ENCODE measurements around the gene CFAP100.

The CFAP100 gene

DNA sequence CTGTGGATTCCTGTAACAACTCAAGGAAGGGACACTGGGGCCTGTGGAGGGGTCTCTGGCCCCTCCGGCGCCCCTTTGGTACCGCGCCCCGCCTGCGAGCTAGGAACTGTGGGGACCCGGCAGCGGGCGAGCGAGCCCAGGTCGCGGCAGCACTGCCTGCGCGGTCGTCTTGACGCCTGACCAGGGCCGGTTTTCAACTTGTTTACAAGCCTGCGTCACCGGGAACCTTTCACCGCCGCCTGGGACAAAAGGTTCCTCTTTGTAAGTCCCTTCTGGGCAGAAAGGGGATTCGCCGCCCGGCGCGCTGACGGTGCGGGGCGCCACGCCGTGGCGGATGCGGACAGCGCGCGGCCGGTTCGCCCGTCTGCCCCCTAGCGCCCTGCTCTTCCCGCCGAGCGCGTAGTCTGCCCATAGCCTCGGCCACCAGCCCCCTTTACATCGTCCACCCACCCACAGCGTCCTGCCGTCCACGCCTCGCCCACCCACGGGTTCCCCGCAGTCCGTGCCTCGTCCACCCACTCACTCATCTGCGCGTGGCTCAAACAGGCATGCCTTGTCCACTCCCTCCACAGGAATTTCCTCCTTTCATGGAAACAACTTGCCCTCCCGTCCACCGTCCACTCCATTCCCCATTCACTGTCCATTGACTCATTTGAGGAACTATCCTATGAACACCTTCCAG, 5.5 kb upstream of the CFAP100 start:
- Histone ChIP-seq H3K4me1 (ENCODE audit: low read length) (peaks cover 34% of the 10 kb centered on the region), H3K79me2 (ENCODE audit: low read length) (no peaks in the 10 kb centered on the region), H3K4me3 (ENCODE audit: low read length) (peak overlapping the region; percentile 56), H3K4me2 (ENCODE audit: low read depth, low read length) (peak overlapping the region; percentile 94), H3K27me3 (replicated peaks; ENCODE audit: insufficient read depth, low read length) (no peaks in the 10 kb centered on the region), H3F3A (ENCODE audit: insufficient read depth, low read length) (peaks cover 7% of the 10 kb centered on the region; the same call in 1 of the 2 replicates), H3K36me3 (replicated peaks; ENCODE audit: insufficient read depth, low read length) (no peaks in the 10 kb centered on the region), H3K27ac (ENCODE audit: low read length) (peak overlapping the region; percentile 31; the same call in 1 of the 2 replicates), H2AFZ (ENCODE audit: low read length) (peak overlapping the region; percentile 87), H3K9me2 (replicated peaks; ENCODE audit: insufficient read depth, low read length) (no peaks in the 10 kb centered on the region), H4K20me1 (ENCODE audit: insufficient read depth, low read length) (no peaks in the 10 kb centered on the region), H3K9me3 (replicated peaks; ENCODE audit: insufficient read depth, low read length) (no peaks in the 10 kb centered on the region), H3K9ac (ENCODE audit: low read length) (peak overlapping the region; percentile 68)
- no peak for TF ChIP-seq EZH2phosphoT487 (IDR thresholded peaks at IDR 0.05; ENCODE audit: low read length)
- TF ChIP-seq, protein P1, sequence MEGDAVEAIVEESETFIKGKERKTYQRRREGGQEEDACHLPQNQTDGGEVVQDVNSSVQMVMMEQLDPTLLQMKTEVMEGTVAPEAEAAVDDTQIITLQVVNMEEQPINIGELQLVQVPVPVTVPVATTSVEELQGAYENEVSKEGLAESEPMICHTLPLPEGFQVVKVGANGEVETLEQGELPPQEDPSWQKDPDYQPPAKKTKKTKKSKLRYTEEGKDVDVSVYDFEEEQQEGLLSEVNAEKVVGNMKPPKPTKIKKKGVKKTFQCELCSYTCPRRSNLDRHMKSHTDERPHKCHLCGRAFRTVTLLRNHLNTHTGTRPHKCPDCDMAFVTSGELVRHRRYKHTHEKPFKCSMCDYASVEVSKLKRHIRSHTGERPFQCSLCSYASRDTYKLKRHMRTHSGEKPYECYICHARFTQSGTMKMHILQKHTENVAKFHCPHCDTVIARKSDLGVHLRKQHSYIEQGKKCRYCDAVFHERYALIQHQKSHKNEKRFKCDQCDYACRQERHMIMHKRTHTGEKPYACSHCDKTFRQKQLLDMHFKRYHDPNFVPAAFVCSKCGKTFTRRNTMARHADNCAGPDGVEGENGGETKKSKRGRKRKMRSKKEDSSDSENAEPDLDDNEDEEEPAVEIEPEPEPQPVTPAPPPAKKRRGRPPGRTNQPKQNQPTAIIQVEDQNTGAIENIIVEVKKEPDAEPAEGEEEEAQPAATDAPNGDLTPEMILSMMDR (IDR thresholded peaks at IDR 0.05; ENCODE audit: low read length), result peak; percentile 98
- DNase-seq, result peak; percentile 85

DNA sequence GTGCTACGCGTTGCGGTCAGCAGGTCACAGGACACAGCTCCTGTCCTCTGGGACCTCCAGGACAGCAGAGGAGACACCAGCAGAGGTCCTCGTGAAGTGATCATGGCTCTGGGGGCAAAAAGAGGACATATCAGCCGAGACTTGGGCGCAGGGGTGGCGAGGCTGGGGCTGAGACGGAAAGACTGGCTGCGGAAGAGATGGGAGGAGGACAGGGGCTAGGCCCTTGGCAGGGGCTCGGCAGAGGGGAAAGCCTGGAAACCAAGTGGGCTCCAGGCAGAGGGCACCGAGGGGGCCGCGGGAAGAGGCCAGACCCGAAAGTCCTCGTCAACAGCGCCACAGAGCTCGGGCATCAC, 4.9 kb upstream of the CFAP100 start:
- TF ChIP-seq, protein P1 (IDR thresholded peaks at IDR 0.05; ENCODE audit: low read length), result no peak
- TF ChIP-seq EZH2phosphoT487 (IDR thresholded peaks at IDR 0.05; ENCODE audit: low read length) (no peak), EZH2 (optimal IDR thresholded peaks at IDR 0.05; ENCODE audit: low read depth, low read length) (no peak)
- Histone ChIP-seq H3K4me3 (ENCODE audit: low read length) (peak overlapping the region; percentile 56; the same call in 1 of the 2 replicates), H3K9me2 (replicated peaks; ENCODE audit: insufficient read depth, low read length) (no peaks in the 10 kb centered on the region)

DNA sequence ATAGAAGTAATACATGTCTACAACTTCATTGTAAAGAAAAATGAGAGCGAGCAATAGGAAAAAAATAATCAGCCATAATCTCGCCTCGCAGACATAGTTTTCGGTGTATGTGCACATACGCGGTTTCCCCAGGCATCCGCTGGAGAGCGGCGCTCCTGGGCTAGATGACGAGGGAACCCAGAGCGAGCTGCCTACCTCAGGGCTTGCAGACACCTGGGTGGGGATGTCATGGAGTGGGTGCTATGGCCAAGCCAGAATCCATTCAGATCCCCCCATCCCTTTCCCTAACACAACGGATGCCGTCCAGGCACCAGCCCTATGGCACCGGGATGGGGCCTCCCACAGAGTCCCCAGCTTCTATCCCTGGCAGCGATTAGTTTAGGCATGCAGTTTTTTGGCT, 4.5 kb upstream of the CFAP100 start:
- no peak overlapping the region for H3K4me3 ChIP-seq (ENCODE audit: low read length)
- TF ChIP-seq EZH2 (optimal IDR thresholded peaks at IDR 0.05; ENCODE audit: low read depth, low read length) (no peak), EZH2phosphoT487 (IDR thresholded peaks at IDR 0.05; ENCODE audit: low read length) (no peak)
- TF ChIP-seq, protein P1 (IDR thresholded peaks at IDR 0.05; ENCODE audit: low read length), result no peak
- H3K9me3 ChIP-seq (replicated peaks; ENCODE audit: insufficient read depth, low read length), result no peaks in the 10 kb centered on the region
- H3K36me3 ChIP-seq (replicated peaks; ENCODE audit: insufficient read depth, low read length), result no peaks in the 10 kb centered on the region
- no peaks in the 10 kb centered on the region for H3K9me2 ChIP-seq (replicated peaks; ENCODE audit: insufficient read depth, low read length)
- H3K27ac ChIP-seq (ENCODE audit: low read length), result peak overlapping the region; percentile 55; the same call in 1 of the 2 replicates
- H3K9ac ChIP-seq (ENCODE audit: low read length), result peak overlapping the region; percentile 18; the same call in 1 of the 2 replicates
- no peaks in the 10 kb centered on the region for H3K27me3 ChIP-seq (replicated peaks; ENCODE audit: insufficient read depth, low read length)
- no peak overlapping the region for H2AFZ ChIP-seq (ENCODE audit: low read length)
- no peak for DNase-seq
- no peaks in the 10 kb centered on the region for H4K20me1 ChIP-seq (ENCODE audit: insufficient read depth, low read length)
- peaks cover 34% of the 10 kb centered on the region for H3K4me1 ChIP-seq (ENCODE audit: low read length)
- peak overlapping the region; percentile 33; the same call in 1 of the 2 replicates for H3K4me2 ChIP-seq (ENCODE audit: low read depth, low read length)
- peaks cover 7% of the 10 kb centered on the region; the same call in 1 of the 2 replicates for H3F3A ChIP-seq (ENCODE audit: insufficient read depth, low read length)
- H3K79me2 ChIP-seq (ENCODE audit: low read length), result no peaks in the 10 kb centered on the region

More for the DNA sequence above, 4.9 kb upstream of the CFAP100 start:
- Histone ChIP-seq H3K36me3 (replicated peaks; ENCODE audit: insufficient read depth, low read length) (no peaks in the 10 kb centered on the region), H3K9me3 (replicated peaks; ENCODE audit: insufficient read depth, low read length) (no peaks in the 10 kb centered on the region), H3K9ac (ENCODE audit: low read length) (no peak overlapping the region; the same call in 1 of the 2 replicates), H4K20me1 (ENCODE audit: insufficient read depth, low read length) (no peaks in the 10 kb centered on the region), H2AFZ (ENCODE audit: low read length) (peak overlapping the region; percentile 63), H3K4me1 (ENCODE audit: low read length) (peaks cover 34% of the 10 kb centered on the region), H3F3A (ENCODE audit: insufficient read depth, low read length) (peaks cover 7% of the 10 kb centered on the region; the same call in 1 of the 2 replicates), H3K4me2 (ENCODE audit: low read depth, low read length) (peak overlapping the region; percentile 94), H3K27ac (ENCODE audit: low read length) (no peak overlapping the region), H3K79me2 (ENCODE audit: low read length) (no peaks in the 10 kb centered on the region), H3K27me3 (replicated peaks; ENCODE audit: insufficient read depth, low read length) (no peaks in the 10 kb centered on the region)
- DNase-seq, result no peak

Data from MM.1S (cell line).